Measurements from ENCODE around the gene CWC25. TPM values are rescaled to one million over a fixed set of nuclear protein-coding genes. Genes with fewer than 3 reads are reported as not detected.
A peak's percentile ranks its signal among the peaks of the same experiment; 100 is the strongest.

The CWC25 gene
- total and polyA plus RNA-seq, 7 donors, result 11.3 to 32.4 (median 16.4) TPM

DNA sequence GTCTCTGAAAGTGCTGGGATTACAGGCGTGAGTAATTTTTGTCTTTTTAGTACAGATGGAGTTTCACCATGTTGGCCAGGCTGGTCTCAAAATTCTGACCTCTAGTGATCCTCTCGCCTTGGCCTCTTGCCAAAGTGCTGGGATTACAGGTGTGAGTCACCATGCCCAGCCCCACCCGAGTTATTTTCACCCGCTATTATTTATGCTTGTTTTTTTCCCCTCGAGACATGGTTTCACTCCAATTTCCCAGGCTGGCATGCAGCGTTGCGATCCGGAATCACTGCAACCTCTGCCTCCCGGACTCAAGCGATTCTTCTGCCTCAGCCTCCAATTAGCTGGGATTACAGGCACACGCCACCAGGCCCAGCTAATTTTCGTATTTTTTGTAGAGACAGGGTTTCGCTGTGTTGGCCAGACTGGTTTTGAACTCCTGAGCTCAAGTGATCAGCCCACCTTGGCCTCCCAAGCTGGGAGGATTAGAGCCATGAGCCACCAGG is 19.2 kb upstream of the CWC25 start:
- H3K36me3 ChIP-seq, result peaks cover 0 to 29% (median 12%) of the 10 kb centered on the region in 4 donors
- no peaks in the 10 kb centered on the region for H3K9me3 ChIP-seq
- no peak overlapping the region for H3K27ac ChIP-seq
- intact Hi-C loops (cut with DNase I), result no loop called here
- 62 to 80% methylated on average over 13 of the region's 13 CpGs for WGBS, 2 donors
- no peak overlapping the region for H3K4me3 ChIP-seq
- no peaks in the 10 kb centered on the region for H3K27me3 ChIP-seq
- peaks cover 0 to 7% (median 0%) of the 10 kb centered on the region in 4 donors for H3K4me1 ChIP-seq
- TF ChIP-seq EP300 (IDR thresholded peaks at IDR 0.05) (no peak), POLR2AphosphoS5 (IDR thresholded peaks at IDR 0.05) (peak in 1 of 4 donors; percentile 39), POLR2A (IDR thresholded peaks at IDR 0.05) (no peak)
- TF ChIP-seq, protein P1, sequence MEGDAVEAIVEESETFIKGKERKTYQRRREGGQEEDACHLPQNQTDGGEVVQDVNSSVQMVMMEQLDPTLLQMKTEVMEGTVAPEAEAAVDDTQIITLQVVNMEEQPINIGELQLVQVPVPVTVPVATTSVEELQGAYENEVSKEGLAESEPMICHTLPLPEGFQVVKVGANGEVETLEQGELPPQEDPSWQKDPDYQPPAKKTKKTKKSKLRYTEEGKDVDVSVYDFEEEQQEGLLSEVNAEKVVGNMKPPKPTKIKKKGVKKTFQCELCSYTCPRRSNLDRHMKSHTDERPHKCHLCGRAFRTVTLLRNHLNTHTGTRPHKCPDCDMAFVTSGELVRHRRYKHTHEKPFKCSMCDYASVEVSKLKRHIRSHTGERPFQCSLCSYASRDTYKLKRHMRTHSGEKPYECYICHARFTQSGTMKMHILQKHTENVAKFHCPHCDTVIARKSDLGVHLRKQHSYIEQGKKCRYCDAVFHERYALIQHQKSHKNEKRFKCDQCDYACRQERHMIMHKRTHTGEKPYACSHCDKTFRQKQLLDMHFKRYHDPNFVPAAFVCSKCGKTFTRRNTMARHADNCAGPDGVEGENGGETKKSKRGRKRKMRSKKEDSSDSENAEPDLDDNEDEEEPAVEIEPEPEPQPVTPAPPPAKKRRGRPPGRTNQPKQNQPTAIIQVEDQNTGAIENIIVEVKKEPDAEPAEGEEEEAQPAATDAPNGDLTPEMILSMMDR (IDR thresholded peaks at IDR 0.05), result no peak
- no peak for DNase-seq

DNA sequence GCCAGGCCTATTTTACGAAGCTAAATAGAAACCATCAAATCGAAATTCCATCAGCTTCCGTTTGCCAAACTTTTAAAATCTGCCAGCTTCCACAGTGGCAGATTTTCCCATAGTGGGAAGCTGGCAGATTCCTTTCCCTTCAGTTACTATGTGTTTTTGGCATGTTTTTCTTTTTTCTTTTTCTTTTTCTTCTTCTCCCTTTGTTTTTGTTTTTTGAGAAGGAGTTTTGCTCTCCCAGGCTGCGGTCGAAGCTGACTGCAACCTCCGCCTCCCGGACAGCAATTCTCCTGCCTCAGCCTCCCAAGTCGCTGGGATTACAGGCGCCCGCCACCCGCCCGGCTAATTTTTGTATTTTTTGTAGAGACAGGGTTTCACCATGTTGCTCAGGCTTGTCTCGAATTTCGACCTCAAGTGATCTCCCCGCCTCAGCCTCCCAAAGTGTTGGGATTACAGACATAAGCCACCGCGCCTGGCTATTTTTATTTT is 684 bp upstream of the CWC25 start:
- H3K27ac ChIP-seq, result peak overlapping the region; percentile 94 to 99 (median 96)
- DNase-seq, result no peak
- H3K4me3 ChIP-seq, result peak overlapping the region; percentile 73 to 86 (median 84)
- no peaks in the 10 kb centered on the region for H3K9me3 ChIP-seq
- intact Hi-C loops (cut with DNase I), result loop anchor here (1.0 kb wide), 3 partner anchors 27 to 74 kb away; partner anchors contain the start of genes PSMB3 and RPL23
- H3K36me3 ChIP-seq, result peaks cover 0 to 11% (median 2%) of the 10 kb centered on the region in 4 donors
- peaks cover 0 to 33% (median 25%) of the 10 kb centered on the region in 4 donors for H3K4me1 ChIP-seq
- no peak for TF ChIP-seq EP300 (IDR thresholded peaks at IDR 0.05)
- no peak for TF ChIP-seq POLR2A (IDR thresholded peaks at IDR 0.05)
- no peak for TF ChIP-seq POLR2AphosphoS5 (IDR thresholded peaks at IDR 0.05)
- TF ChIP-seq, protein P1 (IDR thresholded peaks at IDR 0.05), result no peak
- H3K27me3 ChIP-seq, result no peaks in the 10 kb centered on the region
- WGBS, 2 donors, result 93 to 95% methylated on average over 17 of the region's 17 CpGs

DNA sequence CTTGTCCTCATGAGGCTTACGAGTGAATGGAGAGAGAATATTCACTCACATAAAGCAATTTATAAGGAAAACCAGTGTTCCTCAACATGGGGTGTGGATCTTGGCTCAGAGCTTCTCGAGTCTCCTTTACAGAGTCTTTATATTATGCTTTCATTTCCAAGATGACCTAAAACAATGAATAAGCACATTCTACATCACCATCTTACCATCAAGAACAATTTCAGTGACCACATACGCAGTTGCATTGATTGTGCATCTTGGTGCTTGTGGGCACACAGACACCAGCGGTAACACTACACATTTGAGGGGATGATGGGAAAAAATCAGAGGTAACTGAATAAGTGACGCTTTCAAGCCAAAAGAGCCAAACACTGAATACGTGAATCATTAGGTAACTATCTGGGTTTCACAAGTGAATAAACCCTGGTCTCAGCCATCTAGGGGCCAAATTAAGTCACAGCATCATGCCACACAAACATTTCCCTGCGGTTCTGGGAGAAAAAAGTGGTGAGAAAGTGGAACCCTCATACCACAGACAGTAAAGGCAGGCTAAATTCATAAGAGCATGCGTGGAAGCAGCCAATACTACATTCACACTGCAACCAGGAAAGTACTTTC is 9.4 kb downstream of the CWC25 start:
- peaks cover 20 to 85% (median 45%) of the 10 kb centered on the region in 4 donors for H3K36me3 ChIP-seq
- H3K27ac ChIP-seq, result no peak overlapping the region

DNA sequence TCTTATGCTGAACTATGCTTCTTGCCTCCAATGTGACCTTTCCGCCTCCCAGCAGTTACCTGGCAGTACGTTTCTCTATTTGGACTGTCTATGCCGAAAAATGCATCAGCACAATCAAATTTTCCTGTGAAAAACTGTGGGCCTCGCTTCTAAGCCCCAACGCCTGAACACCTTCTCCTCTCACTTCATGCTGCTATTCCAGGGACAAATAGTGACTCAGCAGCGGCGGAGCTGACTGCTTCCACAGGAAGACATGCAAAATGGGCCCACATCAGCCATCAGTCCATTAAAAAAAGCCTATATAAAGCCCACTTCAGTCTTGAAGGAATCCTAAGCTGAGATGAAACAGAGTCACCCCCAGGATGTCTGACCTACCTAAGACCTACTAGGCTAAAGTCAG is 15.3 kb downstream of the CWC25 start:
- H3K36me3 ChIP-seq, result peaks cover 55 to 100% (median 70%) of the 10 kb centered on the region in 4 donors
- WGBS, 2 donors, result 96 to 97% methylated on average over 7 of the region's 7 CpGs
- no peaks in the 10 kb centered on the region for H3K9me3 ChIP-seq
- H3K27me3 ChIP-seq, result no peaks in the 10 kb centered on the region
- intact Hi-C loops (cut with DNase I), result no loop called here
- no peak for DNase-seq
- TF ChIP-seq EP300 (IDR thresholded peaks at IDR 0.05) (no peak), POLR2AphosphoS5 (IDR thresholded peaks at IDR 0.05) (no peak), POLR2A (IDR thresholded peaks at IDR 0.05) (no peak)
- TF ChIP-seq, protein P1 (IDR thresholded peaks at IDR 0.05), result no peak
- H3K4me3 ChIP-seq, result no peak overlapping the region
- no peak overlapping the region for H3K27ac ChIP-seq
- H3K4me1 ChIP-seq, result no peaks in the 10 kb centered on the region

More for the DNA sequence above, 9.4 kb downstream of the CWC25 start:
- Histone ChIP-seq H3K4me3 (no peak overlapping the region), H3K27me3 (no peaks in the 10 kb centered on the region), H3K4me1 (no peaks in the 10 kb centered on the region), H3K9me3 (no peaks in the 10 kb centered on the region)
- TF ChIP-seq, protein P1 (IDR thresholded peaks at IDR 0.05), result no peak
- TF ChIP-seq POLR2A (IDR thresholded peaks at IDR 0.05) (no peak), EP300 (IDR thresholded peaks at IDR 0.05) (no peak), POLR2AphosphoS5 (IDR thresholded peaks at IDR 0.05) (no peak)
- 81 to 82% methylated on average over 8 of the region's 8 CpGs for WGBS, 2 donors
- DNase-seq, result no peak
- intact Hi-C loops (cut with DNase I), result no loop called here
